SK-N-SH treated with all-trans-retinoic acid at 6 μM for 48 hours (cell line): ENCODE measurements around the gene SUSD4.

Experiments
- ATAC-seq: fragments of 200-7000 bp; cut with Tn5 transposase; 3 replicates; pipeline ENCODE4 v1.9.1; 2020; ENCODE audit warnings: mild to moderate bottlenecking, moderate library complexity
- ARNTL ChIP-seq: fragments of 450-650 bp; formaldehyde crosslinking; IDR thresholded peaks from 2 replicates; pipeline ENCODE4 v1.5.0; 2020; ENCODE audit warnings: low read depth, mild to moderate bottlenecking, moderate library complexity, borderline replicate concordance
- BACH2 ChIP-seq: fragments of 250-450 bp; sonication (Bioruptor Pico); IDR thresholded peaks from 2 replicates; pipeline ENCODE4 v1.9.0; 2021; ENCODE audit warnings: mild to moderate bottlenecking, borderline replicate concordance
- CSDC2 ChIP-seq: fragments of 250-450 bp; sonication (Bioruptor Pico); IDR thresholded peaks from 2 replicates; pipeline ENCODE4 v1.5.0; 2020; ENCODE audit warnings: mild to moderate bottlenecking, moderate library complexity
- ESRRG ChIP-seq: fragments of 250-450 bp; sonication (Bioruptor Pico); IDR thresholded peaks from 2 replicates; pipeline ENCODE4 v1.6.1; 2021; ENCODE audit warnings: mild to moderate bottlenecking
- GLIS3 ChIP-seq: fragments of 250-450 bp; sonication (Bioruptor Pico); IDR thresholded peaks from 2 replicates; pipeline ENCODE4 v1.5.0; 2020; ENCODE audit warnings: mild to moderate bottlenecking, moderate library complexity
- ISL1 ChIP-seq: fragments of 250-450 bp; sonication (Bioruptor Pico); IDR thresholded peaks from 2 replicates; pipeline ENCODE4 v2.1.2; 2022; ENCODE audit warnings: mild to moderate bottlenecking, moderate library complexity
- PPARA ChIP-seq: fragments of 250-450 bp; sonication (Bioruptor Pico); IDR thresholded peaks from 2 replicates; pipeline ENCODE4 v1.5.0; 2020; ENCODE audit warnings: mild to moderate bottlenecking, borderline replicate concordance
- RARB ChIP-seq: fragments of 250-450 bp; sonication (Bioruptor Pico); IDR thresholded peaks from 2 replicates; pipeline ENCODE4 v1.8.0; 2021; ENCODE audit warnings: mild to moderate bottlenecking, moderate library complexity
- SNAI2 ChIP-seq: fragments of 250-450 bp; sonication (Bioruptor Pico); IDR thresholded peaks from 2 replicates; pipeline ENCODE4 v1.5.0; 2020; ENCODE audit warnings: mild to moderate bottlenecking, moderate library complexity
- TCF4 ChIP-seq: fragments of 250-450 bp; sonication (Bioruptor Pico); IDR thresholded peaks from 2 replicates; pipeline ENCODE4 v1.8.0; 2021; ENCODE audit warnings: mild to moderate bottlenecking, moderate library complexity, borderline replicate concordance
- TOX ChIP-seq: fragments of 250-450 bp; sonication (Bioruptor Pico); IDR thresholded peaks from 2 replicates; pipeline ENCODE4 v1.8.0; 2021; ENCODE audit warnings: mild to moderate bottlenecking, moderate library complexity, borderline replicate concordance
- ZC3H10 ChIP-seq: fragments of 250-450 bp; sonication (Bioruptor Pico); IDR thresholded peaks from 2 replicates; pipeline ENCODE4 v1.5.1; 2021; ENCODE audit warnings: mild to moderate bottlenecking, moderate library complexity
- ZFP3 ChIP-seq: fragments of 250-450 bp; sonication (Bioruptor Pico); IDR thresholded peaks from 2 replicates; pipeline ENCODE4 v1.5.0; 2020; ENCODE audit warnings: mild to moderate bottlenecking, moderate library complexity
- ZFP30 ChIP-seq: fragments of 450-650 bp; formaldehyde crosslinking; IDR thresholded peaks from 2 replicates; pipeline ENCODE4 v1.5.0; 2022; ENCODE audit warnings: mild to moderate bottlenecking, moderate library complexity
- ZNF565 ChIP-seq: fragments of 450-650 bp; formaldehyde crosslinking; conservative IDR thresholded peaks from 2 replicates; pipeline ENCODE4 v1.5.0; 2020; ENCODE audit warnings: low read depth, mild to moderate bottlenecking, moderate library complexity
- ZNF70 ChIP-seq: fragments of 450-650 bp; formaldehyde crosslinking; IDR thresholded peaks from 2 replicates; pipeline ENCODE4 v1.5.0; 2020; ENCODE audit warnings: mild to moderate bottlenecking, moderate library complexity
- ZNF8 ChIP-seq: fragments of 450-650 bp; formaldehyde crosslinking; IDR thresholded peaks from 2 replicates; pipeline ENCODE4 v1.5.0; 2020; ENCODE audit warnings: mild to moderate bottlenecking, moderate library complexity
- TF ChIP-seq, protein P1 (sequence below): fragments of 250-450 bp; sonication (Bioruptor Pico); IDR thresholded peaks from 2 replicates; pipeline ENCODE4 v1.5.1; 2021; ENCODE audit warnings: mild to moderate bottlenecking, moderate library complexity
- TF ChIP-seq, protein P2 (sequence below): fragments of 250-450 bp; sonication (Bioruptor Pico); IDR thresholded peaks from 2 replicates; pipeline ENCODE4 v1.8.0; 2020; ENCODE audit warnings: mild to moderate bottlenecking, moderate library complexity, borderline replicate concordance
- TF ChIP-seq, protein P3 (sequence below): fragments of 250-450 bp; sonication (Bioruptor Pico); IDR thresholded peaks from 2 replicates; pipeline ENCODE4 v1.8.0; 2021; ENCODE audit warnings: low read depth, mild to moderate bottlenecking, moderate library complexity, borderline replicate concordance
- TF ChIP-seq, protein P4 (sequence below): fragments of 250-450 bp; sonication (Bioruptor Pico); IDR thresholded peaks from 2 replicates; pipeline ENCODE4 v1.5.0; 2020; ENCODE audit warnings: mild to moderate bottlenecking, moderate library complexity
- TF ChIP-seq, protein P5 (sequence below): fragments of 250-450 bp; sonication (Bioruptor Pico); IDR thresholded peaks from 2 replicates; pipeline ENCODE4 v1.5.1; 2020; ENCODE audit warnings: low read depth, mild to moderate bottlenecking, moderate library complexity

The SUSD4 gene

DNA sequence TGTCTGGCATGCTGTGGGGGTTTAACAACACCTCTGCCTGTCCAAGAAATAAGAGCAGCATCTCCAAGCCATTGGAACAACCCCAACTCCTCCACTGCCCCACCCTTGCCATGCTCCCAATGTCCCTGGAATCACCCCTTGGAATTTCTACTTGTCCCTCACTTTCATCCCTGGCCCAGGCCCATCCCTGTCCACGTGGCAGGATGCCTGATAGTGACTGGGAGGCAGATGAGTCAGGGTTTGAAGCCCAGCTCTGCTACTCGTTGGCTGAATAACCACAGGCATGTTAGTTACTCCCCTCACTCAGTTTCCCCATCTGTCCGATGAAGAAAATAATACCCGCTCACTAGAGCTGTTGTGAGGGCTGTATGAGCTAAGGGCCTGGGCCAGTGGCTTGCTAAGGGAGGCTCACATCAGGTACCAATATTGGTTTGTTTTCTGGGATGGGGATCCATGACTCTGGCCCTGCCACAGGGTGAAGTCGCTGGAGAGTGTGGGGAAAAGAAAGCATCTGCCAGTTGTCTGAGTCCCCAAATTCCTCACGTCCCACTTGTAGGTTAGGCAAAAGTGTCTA is 121.5 kb downstream of the SUSD4 start:
- ATAC-seq: no peak
- TF ChIP-seq TCF4 (CRISPR knock-in tag): no peak
- TF ChIP-seq ZNF70: no peak
- TF ChIP-seq PPARA (CRISPR knock-in tag): no peak
- no peak for TF ChIP-seq ZFP30 (CRISPR knock-in tag)
- TF ChIP-seq RARB (CRISPR knock-in tag): no peak
- no peak for TF ChIP-seq ZFP3 (CRISPR knock-in tag)
- TF ChIP-seq ISL1 (CRISPR knock-in tag): no peak
- TF ChIP-seq, protein P1, sequence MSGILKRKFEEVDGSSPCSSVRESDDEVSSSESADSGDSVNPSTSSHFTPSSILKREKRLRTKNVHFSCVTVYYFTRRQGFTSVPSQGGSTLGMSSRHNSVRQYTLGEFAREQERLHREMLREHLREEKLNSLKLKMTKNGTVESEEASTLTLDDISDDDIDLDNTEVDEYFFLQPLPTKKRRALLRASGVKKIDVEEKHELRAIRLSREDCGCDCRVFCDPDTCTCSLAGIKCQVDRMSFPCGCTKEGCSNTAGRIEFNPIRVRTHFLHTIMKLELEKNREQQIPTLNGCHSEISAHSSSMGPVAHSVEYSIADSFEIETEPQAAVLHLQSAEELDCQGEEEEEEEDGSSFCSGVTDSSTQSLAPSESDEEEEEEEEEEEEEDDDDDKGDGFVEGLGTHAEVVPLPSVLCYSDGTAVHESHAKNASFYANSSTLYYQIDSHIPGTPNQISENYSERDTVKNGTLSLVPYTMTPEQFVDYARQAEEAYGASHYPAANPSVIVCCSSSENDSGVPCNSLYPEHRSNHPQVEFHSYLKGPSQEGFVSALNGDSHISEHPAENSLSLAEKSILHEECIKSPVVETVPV (CRISPR knock-in tag): no peak
- TF ChIP-seq, protein P2, sequence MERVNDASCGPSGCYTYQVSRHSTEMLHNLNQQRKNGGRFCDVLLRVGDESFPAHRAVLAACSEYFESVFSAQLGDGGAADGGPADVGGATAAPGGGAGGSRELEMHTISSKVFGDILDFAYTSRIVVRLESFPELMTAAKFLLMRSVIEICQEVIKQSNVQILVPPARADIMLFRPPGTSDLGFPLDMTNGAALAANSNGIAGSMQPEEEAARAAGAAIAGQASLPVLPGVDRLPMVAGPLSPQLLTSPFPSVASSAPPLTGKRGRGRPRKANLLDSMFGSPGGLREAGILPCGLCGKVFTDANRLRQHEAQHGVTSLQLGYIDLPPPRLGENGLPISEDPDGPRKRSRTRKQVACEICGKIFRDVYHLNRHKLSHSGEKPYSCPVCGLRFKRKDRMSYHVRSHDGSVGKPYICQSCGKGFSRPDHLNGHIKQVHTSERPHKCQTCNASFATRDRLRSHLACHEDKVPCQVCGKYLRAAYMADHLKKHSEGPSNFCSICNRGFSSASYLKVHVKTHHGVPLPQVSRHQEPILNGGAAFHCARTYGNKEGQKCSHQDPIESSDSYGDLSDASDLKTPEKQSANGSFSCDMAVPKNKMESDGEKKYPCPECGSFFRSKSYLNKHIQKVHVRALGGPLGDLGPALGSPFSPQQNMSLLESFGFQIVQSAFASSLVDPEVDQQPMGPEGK (CRISPR knock-in tag): no peak
- no peak for TF ChIP-seq SNAI2 (CRISPR knock-in tag)
- TF ChIP-seq, protein P3, sequence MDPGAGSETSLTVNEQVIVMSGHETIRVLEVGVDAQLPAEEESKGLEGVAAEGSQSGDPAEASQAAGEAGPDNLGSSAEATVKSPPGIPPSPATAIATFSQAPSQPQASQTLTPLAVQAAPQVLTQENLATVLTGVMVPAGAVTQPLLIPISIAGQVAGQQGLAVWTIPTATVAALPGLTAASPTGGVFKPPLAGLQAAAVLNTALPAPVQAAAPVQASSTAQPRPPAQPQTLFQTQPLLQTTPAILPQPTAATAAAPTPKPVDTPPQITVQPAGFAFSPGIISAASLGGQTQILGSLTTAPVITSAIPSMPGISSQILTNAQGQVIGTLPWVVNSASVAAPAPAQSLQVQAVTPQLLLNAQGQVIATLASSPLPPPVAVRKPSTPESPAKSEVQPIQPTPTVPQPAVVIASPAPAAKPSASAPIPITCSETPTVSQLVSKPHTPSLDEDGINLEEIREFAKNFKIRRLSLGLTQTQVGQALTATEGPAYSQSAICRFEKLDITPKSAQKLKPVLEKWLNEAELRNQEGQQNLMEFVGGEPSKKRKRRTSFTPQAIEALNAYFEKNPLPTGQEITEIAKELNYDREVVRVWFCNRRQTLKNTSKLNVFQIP (CRISPR knock-in tag): no peak
- TF ChIP-seq ARNTL (CRISPR knock-in tag): no peak
- no peak for TF ChIP-seq ZC3H10 (CRISPR knock-in tag)
- TF ChIP-seq GLIS3 (CRISPR knock-in tag): no peak
- TF ChIP-seq, protein P4, sequence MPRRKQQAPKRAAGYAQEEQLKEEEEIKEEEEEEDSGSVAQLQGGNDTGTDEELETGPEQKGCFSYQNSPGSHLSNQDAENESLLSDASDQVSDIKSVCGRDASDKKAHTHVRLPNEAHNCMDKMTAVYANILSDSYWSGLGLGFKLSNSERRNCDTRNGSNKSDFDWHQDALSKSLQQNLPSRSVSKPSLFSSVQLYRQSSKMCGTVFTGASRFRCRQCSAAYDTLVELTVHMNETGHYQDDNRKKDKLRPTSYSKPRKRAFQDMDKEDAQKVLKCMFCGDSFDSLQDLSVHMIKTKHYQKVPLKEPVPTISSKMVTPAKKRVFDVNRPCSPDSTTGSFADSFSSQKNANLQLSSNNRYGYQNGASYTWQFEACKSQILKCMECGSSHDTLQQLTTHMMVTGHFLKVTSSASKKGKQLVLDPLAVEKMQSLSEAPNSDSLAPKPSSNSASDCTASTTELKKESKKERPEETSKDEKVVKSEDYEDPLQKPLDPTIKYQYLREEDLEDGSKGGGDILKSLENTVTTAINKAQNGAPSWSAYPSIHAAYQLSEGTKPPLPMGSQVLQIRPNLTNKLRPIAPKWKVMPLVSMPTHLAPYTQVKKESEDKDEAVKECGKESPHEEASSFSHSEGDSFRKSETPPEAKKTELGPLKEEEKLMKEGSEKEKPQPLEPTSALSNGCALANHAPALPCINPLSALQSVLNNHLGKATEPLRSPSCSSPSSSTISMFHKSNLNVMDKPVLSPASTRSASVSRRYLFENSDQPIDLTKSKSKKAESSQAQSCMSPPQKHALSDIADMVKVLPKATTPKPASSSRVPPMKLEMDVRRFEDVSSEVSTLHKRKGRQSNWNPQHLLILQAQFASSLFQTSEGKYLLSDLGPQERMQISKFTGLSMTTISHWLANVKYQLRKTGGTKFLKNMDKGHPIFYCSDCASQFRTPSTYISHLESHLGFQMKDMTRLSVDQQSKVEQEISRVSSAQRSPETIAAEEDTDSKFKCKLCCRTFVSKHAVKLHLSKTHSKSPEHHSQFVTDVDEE (CRISPR knock-in tag): no peak
- TF ChIP-seq CSDC2 (CRISPR knock-in tag): no peak

DNA sequence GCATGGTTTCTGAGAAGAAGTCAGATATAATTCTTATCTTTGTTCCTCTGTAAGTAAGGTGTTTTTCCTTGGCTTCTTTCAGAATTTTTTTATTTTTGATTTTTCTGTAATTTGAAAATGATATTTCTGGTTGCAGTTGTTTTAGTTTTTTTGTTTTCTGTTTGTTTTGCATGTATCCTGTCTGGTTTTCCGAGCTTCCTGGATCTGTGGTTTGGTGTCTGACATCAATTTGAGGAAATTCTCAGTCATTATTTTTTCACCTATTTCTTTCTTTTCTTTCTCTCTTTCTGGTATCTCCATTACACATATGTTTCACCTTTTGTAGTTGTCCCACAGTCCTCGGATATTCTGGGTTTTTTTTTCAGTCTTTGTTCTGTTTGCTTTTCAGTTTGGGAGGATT is 123.9 kb downstream of the SUSD4 start:
- ATAC-seq: no peak

More for the DNA sequence above, 123.9 kb downstream of the SUSD4 start:
- TF ChIP-seq, protein P1 (CRISPR knock-in tag): no peak
- TF ChIP-seq ZNF8 (no peak), ZNF565 (no peak), GLIS3 (CRISPR knock-in tag) (no peak), SNAI2 (CRISPR knock-in tag) (no peak), BACH2 (CRISPR knock-in tag) (no peak), ARNTL (CRISPR knock-in tag) (no peak), ISL1 (CRISPR knock-in tag) (no peak), ZFP3 (CRISPR knock-in tag) (no peak), RARB (CRISPR knock-in tag) (no peak), TCF4 (CRISPR knock-in tag) (no peak), ESRRG (no peak), TOX (CRISPR knock-in tag) (no peak)
- TF ChIP-seq, protein P5, sequence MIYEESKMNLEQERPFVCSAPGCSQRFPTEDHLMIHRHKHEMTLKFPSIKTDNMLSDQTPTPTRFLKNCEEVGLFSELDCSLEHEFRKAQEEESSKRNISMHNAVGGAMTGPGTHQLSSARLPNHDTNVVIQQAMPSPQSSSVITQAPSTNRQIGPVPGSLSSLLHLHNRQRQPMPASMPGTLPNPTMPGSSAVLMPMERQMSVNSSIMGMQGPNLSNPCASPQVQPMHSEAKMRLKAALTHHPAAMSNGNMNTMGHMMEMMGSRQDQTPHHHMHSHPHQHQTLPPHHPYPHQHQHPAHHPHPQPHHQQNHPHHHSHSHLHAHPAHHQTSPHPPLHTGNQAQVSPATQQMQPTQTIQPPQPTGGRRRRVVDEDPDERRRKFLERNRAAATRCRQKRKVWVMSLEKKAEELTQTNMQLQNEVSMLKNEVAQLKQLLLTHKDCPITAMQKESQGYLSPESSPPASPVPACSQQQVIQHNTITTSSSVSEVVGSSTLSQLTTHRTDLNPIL (CRISPR knock-in tag): no peak
- TF ChIP-seq, protein P2 (CRISPR knock-in tag): no peak
- TF ChIP-seq, protein P4 (CRISPR knock-in tag): no peak
